ENCODE measurements around the gene COX6A2. TPM values are rescaled to one million over a fixed set of nuclear protein-coding genes. Genes with fewer than 3 reads are reported as not detected.

COX6A2 gene
- total and polyA plus RNA-seq, 2 experiments from 2014 or later: 6.0 TPM; not detected in 1

DNA sequence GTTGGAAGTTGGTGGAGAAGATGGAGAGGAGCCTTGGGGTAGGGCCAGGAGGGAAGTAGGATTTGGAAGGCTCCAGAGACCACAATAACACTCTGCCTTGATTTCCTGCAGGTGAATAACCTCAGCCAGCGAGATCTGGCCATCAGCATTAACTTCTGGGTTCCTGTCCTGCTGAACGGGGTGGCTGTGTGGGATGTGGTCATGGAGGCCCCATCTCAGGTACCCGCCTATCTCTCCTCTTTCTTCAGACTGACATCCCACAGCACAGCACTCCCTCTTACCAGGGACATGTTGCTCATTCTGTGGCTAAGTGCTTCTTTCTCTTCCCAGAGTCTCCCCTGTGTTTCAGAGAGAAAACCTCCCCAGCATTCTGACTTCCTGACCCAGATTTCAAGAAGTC is 4.9 kb downstream of the COX6A2 start:
- Histone ChIP-seq H3F3A (replicated peaks; ENCODE audit: low read depth) (no peaks in the 10 kb centered on the region), H3K36me3 (ENCODE audit: insufficient read depth) (no peaks in the 10 kb centered on the region), H3K79me2 (replicated peaks; ENCODE audit: insufficient read depth) (no peaks in the 10 kb centered on the region), H3K4me1 (ENCODE audit: insufficient read depth) (no peaks in the 10 kb centered on the region), H3K9me2 (ENCODE audit: insufficient read depth) (no peaks in the 10 kb centered on the region), H3K4me3 (no peak overlapping the region), H2AFZ (no peak overlapping the region), H3K27me3 (ENCODE audit: insufficient read depth) (peaks cover 27% of the 10 kb centered on the region), H3K4me2 (no peak overlapping the region), H3K27ac (ENCODE audit: low read depth) (no peak overlapping the region), H4K20me1 (replicated peaks; ENCODE audit: insufficient read depth) (no peaks in the 10 kb centered on the region)
- H3K9me3 Mint-ChIP-seq: peaks cover 13% of the 10 kb centered on the region
- ATAC-seq: no peak
- H3K27ac Mint-ChIP-seq: no peak overlapping the region
- H3K36me3 Mint-ChIP-seq (ENCODE audit: low read depth): peaks cover 4% of the 10 kb centered on the region; the same call in 1 of the 3 replicates
- TF ChIP-seq ZNF331 (CRISPR knock-in tag; IDR thresholded peaks at IDR 0.05; ENCODE audit: low read depth) (no peak), JUNB (IDR thresholded peaks at IDR 0.05; ENCODE audit: unreplicated experiment) (no peak), REST (IDR thresholded peaks at IDR 0.05; ENCODE audit: unreplicated experiment) (no peak), CTCF (conservative IDR thresholded peaks at IDR 0.05; ENCODE audit: low read depth in 2 of 2) (no peak), STAT1 (IDR thresholded peaks at IDR 0.05; ENCODE audit: unreplicated experiment) (no peak), POLR2AphosphoS5 (IDR thresholded peaks at IDR 0.05; ENCODE audit: low read depth) (no peak), ZNF114 (CRISPR knock-in tag; IDR thresholded peaks at IDR 0.05) (no peak), EZH2 (IDR thresholded peaks at IDR 0.05; ENCODE audit: low read depth, unreplicated experiment) (no peak), CREB1 (CRISPR knock-in tag; IDR thresholded peaks at IDR 0.05; ENCODE audit: low read depth) (no peak), NANOG (IDR thresholded peaks at IDR 0.05; ENCODE audit: borderline replicate concordance) (no peak), EZH2phosphoT487 (IDR thresholded peaks at IDR 0.05; ENCODE audit: unreplicated experiment) (no peak)
- TF ChIP-seq, protein P1, sequence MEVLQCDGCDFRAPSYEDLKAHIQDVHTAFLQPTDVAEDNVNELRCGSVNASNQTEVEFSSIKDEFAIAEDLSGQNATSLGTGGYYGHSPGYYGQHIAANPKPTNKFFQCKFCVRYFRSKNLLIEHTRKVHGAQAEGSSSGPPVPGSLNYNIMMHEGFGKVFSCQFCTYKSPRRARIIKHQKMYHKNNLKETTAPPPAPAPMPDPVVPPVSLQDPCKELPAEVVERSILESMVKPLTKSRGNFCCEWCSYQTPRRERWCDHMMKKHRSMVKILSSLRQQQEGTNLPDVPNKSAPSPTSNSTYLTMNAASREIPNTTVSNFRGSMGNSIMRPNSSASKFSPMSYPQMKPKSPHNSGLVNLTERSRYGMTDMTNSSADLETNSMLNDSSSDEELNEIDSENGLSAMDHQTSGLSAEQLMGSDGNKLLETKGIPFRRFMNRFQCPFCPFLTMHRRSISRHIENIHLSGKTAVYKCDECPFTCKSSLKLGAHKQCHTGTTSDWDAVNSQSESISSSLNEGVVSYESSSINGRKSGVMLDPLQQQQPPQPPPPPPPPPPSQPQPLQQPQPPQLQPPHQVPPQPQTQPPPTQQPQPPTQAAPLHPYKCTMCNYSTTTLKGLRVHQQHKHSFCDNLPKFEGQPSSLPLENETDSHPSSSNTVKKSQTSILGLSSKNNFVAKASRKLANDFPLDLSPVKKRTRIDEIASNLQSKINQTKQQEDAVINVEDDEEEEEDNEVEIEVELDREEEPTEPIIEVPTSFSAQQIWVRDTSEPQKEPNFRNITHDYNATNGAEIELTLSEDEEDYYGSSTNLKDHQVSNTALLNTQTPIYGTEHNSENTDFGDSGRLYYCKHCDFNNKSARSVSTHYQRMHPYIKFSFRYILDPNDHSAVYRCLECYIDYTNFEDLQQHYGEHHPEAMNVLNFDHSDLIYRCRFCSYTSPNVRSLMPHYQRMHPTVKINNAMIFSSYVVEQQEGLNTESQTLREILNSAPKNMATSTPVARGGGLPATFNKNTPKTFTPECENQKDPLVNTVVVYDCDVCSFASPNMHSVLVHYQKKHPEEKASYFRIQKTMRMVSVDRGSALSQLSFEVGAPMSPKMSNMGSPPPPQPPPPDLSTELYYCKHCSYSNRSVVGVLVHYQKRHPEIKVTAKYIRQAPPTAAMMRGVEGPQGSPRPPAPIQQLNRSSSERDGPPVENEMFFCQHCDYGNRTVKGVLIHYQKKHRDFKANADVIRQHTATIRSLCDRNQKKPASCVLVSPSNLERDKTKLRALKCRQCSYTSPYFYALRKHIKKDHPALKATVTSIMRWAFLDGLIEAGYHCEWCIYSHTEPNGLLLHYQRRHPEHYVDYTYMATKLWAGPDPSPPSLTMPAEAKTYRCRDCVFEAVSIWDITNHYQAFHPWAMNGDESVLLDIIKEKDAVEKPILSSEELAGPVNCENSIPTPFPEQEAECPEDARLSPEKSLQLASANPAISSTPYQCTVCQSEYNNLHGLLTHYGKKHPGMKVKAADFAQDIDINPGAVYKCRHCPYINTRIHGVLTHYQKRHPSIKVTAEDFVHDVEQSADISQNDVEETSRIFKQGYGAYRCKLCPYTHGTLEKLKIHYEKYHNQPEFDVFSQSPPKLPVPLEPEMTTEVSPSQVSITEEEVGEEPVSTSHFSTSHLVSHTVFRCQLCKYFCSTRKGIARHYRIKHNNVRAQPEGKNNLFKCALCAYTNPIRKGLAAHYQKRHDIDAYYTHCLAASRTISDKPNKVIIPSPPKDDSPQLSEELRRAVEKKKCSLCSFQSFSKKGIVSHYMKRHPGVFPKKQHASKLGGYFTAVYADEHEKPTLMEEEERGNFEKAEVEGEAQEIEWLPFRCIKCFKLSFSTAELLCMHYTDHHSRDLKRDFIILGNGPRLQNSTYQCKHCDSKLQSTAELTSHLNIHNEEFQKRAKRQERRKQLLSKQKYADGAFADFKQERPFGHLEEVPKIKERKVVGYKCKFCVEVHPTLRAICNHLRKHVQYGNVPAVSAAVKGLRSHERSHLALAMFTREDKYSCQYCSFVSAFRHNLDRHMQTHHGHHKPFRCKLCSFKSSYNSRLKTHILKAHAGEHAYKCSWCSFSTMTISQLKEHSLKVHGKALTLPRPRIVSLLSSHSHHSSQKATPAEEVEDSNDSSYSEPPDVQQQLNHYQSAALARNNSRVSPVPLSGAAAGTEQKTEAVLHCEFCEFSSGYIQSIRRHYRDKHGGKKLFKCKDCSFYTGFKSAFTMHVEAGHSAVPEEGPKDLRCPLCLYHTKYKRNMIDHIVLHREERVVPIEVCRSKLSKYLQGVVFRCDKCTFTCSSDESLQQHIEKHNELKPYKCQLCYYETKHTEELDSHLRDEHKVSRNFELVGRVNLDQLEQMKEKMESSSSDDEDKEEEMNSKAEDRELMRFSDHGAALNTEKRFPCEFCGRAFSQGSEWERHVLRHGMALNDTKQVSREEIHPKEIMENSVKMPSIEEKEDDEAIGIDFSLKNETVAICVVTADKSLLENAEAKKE (CRISPR knock-in tag; IDR thresholded peaks at IDR 0.05): no peak
- TF ChIP-seq, protein P2, sequence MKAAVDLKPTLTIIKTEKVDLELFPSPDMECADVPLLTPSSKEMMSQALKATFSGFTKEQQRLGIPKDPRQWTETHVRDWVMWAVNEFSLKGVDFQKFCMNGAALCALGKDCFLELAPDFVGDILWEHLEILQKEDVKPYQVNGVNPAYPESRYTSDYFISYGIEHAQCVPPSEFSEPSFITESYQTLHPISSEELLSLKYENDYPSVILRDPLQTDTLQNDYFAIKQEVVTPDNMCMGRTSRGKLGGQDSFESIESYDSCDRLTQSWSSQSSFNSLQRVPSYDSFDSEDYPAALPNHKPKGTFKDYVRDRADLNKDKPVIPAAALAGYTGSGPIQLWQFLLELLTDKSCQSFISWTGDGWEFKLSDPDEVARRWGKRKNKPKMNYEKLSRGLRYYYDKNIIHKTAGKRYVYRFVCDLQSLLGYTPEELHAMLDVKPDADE (IDR thresholded peaks at IDR 0.05): no peak
- H3K4me3 Mint-ChIP-seq: no peak overlapping the region
- peaks cover 25% of the 10 kb centered on the region for H3K27me3 Mint-ChIP-seq (ENCODE audit: insufficient read depth, low read depth, poor library complexity)
- no peaks in the 10 kb centered on the region; the same call in 2 of the 3 replicates for H3K4me1 Mint-ChIP-seq
- no peak for DNase-seq (ENCODE audit: low spot score)

Measured in GM23338 (cell line).